Neural progenitor cell (in vitro differentiated cells): ENCODE data around the gene IL17F.

ENCODE experiments used
- CTCF ChIP-seq: fragments of 200-600 bp; sonication (generic); IDR thresholded peaks from 2 replicates; pipeline ENCODE4 v1.5.1; 2017; ENCODE audit warnings: antibody characterized with exemption, mild to moderate bottlenecking
- EZH2 ChIP-seq: fragments of 200-600 bp; sonication (generic); IDR thresholded peaks from 2 replicates; pipeline ENCODE4 v1.6.1; 2017; ENCODE audit warnings: antibody characterized with exemption, mild to moderate bottlenecking, moderate library complexity

GRCh38 chr6:52233975-52234823 lies 10.1 kb downstream of the IL17F start:
- TF ChIP-seq CTCF (peak; percentile 69), EZH2 (no peak)
